Astrocyte (in vitro differentiated cells and primary cell): ENCODE measurements around the gene TIGD7.

Experiments
- EZH2 ChIP-seq: IDR thresholded peaks from 2 replicates; pipeline ENCODE4 v1.6.1; 2012; ENCODE audit warnings: mild to moderate bottlenecking, low read length, inconsistent platforms; ENCODE audit not compliant: insufficient read depth
- TF ChIP-seq, protein P1 (sequence below): IDR thresholded peaks from 2 replicates; pipeline ENCODE4 v1.5.1; 2011; ENCODE audit warnings: low read depth, mild to moderate bottlenecking, inconsistent platforms, low read length, moderate library complexity; ENCODE audit not compliant: insufficient read depth

GRCh38 chr16:3249020-3249419 is 56.2 kb downstream of the TIGD7 start:
- TF ChIP-seq, protein P1, sequence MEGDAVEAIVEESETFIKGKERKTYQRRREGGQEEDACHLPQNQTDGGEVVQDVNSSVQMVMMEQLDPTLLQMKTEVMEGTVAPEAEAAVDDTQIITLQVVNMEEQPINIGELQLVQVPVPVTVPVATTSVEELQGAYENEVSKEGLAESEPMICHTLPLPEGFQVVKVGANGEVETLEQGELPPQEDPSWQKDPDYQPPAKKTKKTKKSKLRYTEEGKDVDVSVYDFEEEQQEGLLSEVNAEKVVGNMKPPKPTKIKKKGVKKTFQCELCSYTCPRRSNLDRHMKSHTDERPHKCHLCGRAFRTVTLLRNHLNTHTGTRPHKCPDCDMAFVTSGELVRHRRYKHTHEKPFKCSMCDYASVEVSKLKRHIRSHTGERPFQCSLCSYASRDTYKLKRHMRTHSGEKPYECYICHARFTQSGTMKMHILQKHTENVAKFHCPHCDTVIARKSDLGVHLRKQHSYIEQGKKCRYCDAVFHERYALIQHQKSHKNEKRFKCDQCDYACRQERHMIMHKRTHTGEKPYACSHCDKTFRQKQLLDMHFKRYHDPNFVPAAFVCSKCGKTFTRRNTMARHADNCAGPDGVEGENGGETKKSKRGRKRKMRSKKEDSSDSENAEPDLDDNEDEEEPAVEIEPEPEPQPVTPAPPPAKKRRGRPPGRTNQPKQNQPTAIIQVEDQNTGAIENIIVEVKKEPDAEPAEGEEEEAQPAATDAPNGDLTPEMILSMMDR, result no peak
- TF ChIP-seq EZH2, result no peak
